ENCODE measurements around the gene MTUS2. TPM values are rescaled to one million over a fixed set of nuclear protein-coding genes. Genes with fewer than 3 reads are reported as not detected.

The MTUS2 gene
- total and polyA plus RNA-seq, 2 experiments from 2014 or later, result 0.27 to 0.38 TPM

- Mint-ChIP-seq H3K36me3 (ENCODE audit: low read depth) (no peaks in the 10 kb centered on the region), H3K4me1 (peaks cover 4% of the 10 kb centered on the region; the same call in 1 of the 3 replicates), H3K9me3 (no peaks in the 10 kb centered on the region), H3K27me3 (ENCODE audit: insufficient read depth, low read depth, poor library complexity) (no peaks in the 10 kb centered on the region), H3K4me3 (no peak overlapping the region), H3K27ac (no peak overlapping the region)
- H2AFZ ChIP-seq, result no peak overlapping the region
- H4K20me1 ChIP-seq (replicated peaks; ENCODE audit: insufficient read depth), result no peaks in the 10 kb centered on the region
- H3F3A ChIP-seq (replicated peaks; ENCODE audit: low read depth), result no peaks in the 10 kb centered on the region
- no peak overlapping the region for H3K27ac ChIP-seq (ENCODE audit: low read depth)
- TF ChIP-seq CREB1 (CRISPR knock-in tag; IDR thresholded peaks at IDR 0.05; ENCODE audit: low read depth), result no peak
- no peak for TF ChIP-seq ZNF462 (CRISPR knock-in tag; IDR thresholded peaks at IDR 0.05)
- TF ChIP-seq, protein P1, sequence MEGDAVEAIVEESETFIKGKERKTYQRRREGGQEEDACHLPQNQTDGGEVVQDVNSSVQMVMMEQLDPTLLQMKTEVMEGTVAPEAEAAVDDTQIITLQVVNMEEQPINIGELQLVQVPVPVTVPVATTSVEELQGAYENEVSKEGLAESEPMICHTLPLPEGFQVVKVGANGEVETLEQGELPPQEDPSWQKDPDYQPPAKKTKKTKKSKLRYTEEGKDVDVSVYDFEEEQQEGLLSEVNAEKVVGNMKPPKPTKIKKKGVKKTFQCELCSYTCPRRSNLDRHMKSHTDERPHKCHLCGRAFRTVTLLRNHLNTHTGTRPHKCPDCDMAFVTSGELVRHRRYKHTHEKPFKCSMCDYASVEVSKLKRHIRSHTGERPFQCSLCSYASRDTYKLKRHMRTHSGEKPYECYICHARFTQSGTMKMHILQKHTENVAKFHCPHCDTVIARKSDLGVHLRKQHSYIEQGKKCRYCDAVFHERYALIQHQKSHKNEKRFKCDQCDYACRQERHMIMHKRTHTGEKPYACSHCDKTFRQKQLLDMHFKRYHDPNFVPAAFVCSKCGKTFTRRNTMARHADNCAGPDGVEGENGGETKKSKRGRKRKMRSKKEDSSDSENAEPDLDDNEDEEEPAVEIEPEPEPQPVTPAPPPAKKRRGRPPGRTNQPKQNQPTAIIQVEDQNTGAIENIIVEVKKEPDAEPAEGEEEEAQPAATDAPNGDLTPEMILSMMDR (conservative IDR thresholded peaks at IDR 0.05; ENCODE audit: low read depth in 2 of 2), result no peak
- TF ChIP-seq ETS1 (IDR thresholded peaks at IDR 0.05), result no peak
- no peak for TF ChIP-seq NANOG (IDR thresholded peaks at IDR 0.05; ENCODE audit: borderline replicate concordance)
- TF ChIP-seq ZNF114 (CRISPR knock-in tag; IDR thresholded peaks at IDR 0.05), result no peak
- TF ChIP-seq EZH2phosphoT487 (IDR thresholded peaks at IDR 0.05; ENCODE audit: unreplicated experiment), result no peak
- TF ChIP-seq JUNB (IDR thresholded peaks at IDR 0.05; ENCODE audit: unreplicated experiment), result no peak
- no peak overlapping the region for H3K4me3 ChIP-seq
- H3K27me3 ChIP-seq (ENCODE audit: insufficient read depth), result no peaks in the 10 kb centered on the region
- DNase-seq (ENCODE audit: low spot score) (no peak), ATAC-seq (no peak)
- no peak overlapping the region for H3K4me2 ChIP-seq
- no peaks in the 10 kb centered on the region for H3K4me1 ChIP-seq (ENCODE audit: insufficient read depth)
- no peaks in the 10 kb centered on the region for H3K9me2 ChIP-seq (ENCODE audit: insufficient read depth)
- no peaks in the 10 kb centered on the region for H3K79me2 ChIP-seq (replicated peaks; ENCODE audit: insufficient read depth)
- no peaks in the 10 kb centered on the region for H3K36me3 ChIP-seq (ENCODE audit: insufficient read depth)
Measured at GRCh38 chr13:29165840-29166239, 345.7 kb downstream of the MTUS2 start.
